ENCODE data around the gene KIF15.

GRCh38 chr3:44835684-44836083 is 74.1 kb downstream of the KIF15 start:
- TF ChIP-seq POLR2A (IDR thresholded peaks at IDR 0.05) (no peak), CTCF (IDR thresholded peaks at IDR 0.05 in 4 of 5, conservative IDR thresholded peaks at IDR 0.05 in 1 of 5) (no peak)

Data from gastrocnemius medialis (tissue), 4 donors.